Body of pancreas (tissue), 4 donors: ENCODE data around the gene STK26. TPM values are rescaled to one million over a fixed set of nuclear protein-coding genes. Genes with fewer than 3 reads are reported as not detected.

Source experiments
- ATAC-seq: fragments of 150-250 bp; one replicate; pipeline ENCODE4 v1.9.1; 2016
- DNase-seq, 4 donors: peaks; one replicate each; pipeline ENCODE4 v3.0.0-alpha.2; 2019
- H3K27ac ChIP-seq, 4 donors: fragments of 200-600 bp; sonication (generic); 1 replicate in 3 of 4; 2 replicates in 1 of 4; pipeline versions ENCODE4 v1.5.1 to v1.6.1; 2016 to 2019; ENCODE audit warnings: mild to moderate bottlenecking in 1 of 4, mixed read lengths in 1 of 4, moderate library complexity in 1 of 4
- H3K27me3 ChIP-seq, 2 donors: fragments of 200-600 bp; sonication (generic); one replicate each; pipeline ENCODE4 v1.6.0; 2016; ENCODE audit warnings: mild to moderate bottlenecking in 1 of 2
- H3K36me3 ChIP-seq, 2 donors: fragments of 200-600 bp; sonication (generic); replicated peaks in 1 of 2; 2 replicates each; pipeline ENCODE4 v1.5.1; 2016; ENCODE audit warnings: low read depth in 2 of 2; ENCODE audit not compliant: insufficient read depth in 1 of 2
- H3K4me1 ChIP-seq: fragments of 200-600 bp; sonication (generic); one replicate; pipeline ENCODE4 v1.6.0; 2016
- H3K4me3 ChIP-seq, 2 donors: fragments of 200-600 bp; sonication (generic); 1 replicate in 1 of 2; 2 replicates in 1 of 2; pipeline ENCODE4 v1.5.1; 2016 to 2019
- H3K9me3 ChIP-seq, 3 donors: fragments of 200-600 bp; sonication (generic); 1 replicate in 2 of 3; 2 replicates in 1 of 3; pipeline ENCODE4 v1.5.1; 2016
- CTCF ChIP-seq, 7 experiments: fragments of 450-650 bp in 4 of 7; fragments of 200-600 bp in 3 of 7; sonication (generic) in 3 of 7; IDR thresholded peaks; one replicate each; pipeline ENCODE4 v1.5.1; 2016 to 2019; ENCODE audit warnings: antibody characterized with exemption in 7 of 7
- POLR2A ChIP-seq, 3 donors: fragments of 450-650 bp; IDR thresholded peaks; one replicate each; pipeline ENCODE4 v1.6.1; 2016; ENCODE audit warnings: antibody characterized with exemption in 3 of 3, mild to moderate bottlenecking in 2 of 3
- WGBS, 2 donors: methylation state at CpG; one replicate each; pipeline ENCODE4 v1.1.5; 2017; 5-methylcytosine and 5-hydroxymethylcytosine counted together
- intact Hi-C: fragments of 100-400 bp; cut with DNase I; formaldehyde crosslinking; loops from one replicate; pipeline ENCODE4 v1.15.1; 2023
- total RNA-seq, 2 donors: library from RNA; depleted of rRNA; stranded (reverse); fragments of >200 nt; gene quantifications; one replicate each; pipeline ENCODE4 v1.1.0, GENCODE V29; 2016

Gene STK26
- total RNA-seq, 2 donors from 2014 or later, result 4.9 to 5.3 TPM

GRCh38 chrX:132022198-132022966 is 720 bp upstream of the STK26 start:
- H3K27me3 ChIP-seq, result no peaks in the 10 kb centered on the region
- DNase-seq (peak in 1 of 4 donors; percentile 10), ATAC-seq (peak; percentile 22)
- no peaks in the 10 kb centered on the region for H3K36me3 ChIP-seq
- H3K27ac ChIP-seq, result peak overlapping the region in 3 of 4 donors; percentile 30 to 76 (median 76)
- H3K9me3 ChIP-seq, result no peaks in the 10 kb centered on the region
- intact Hi-C loops, result no loop called here
- peak overlapping the region in 1 of 2 donors; percentile 41 for H3K4me3 ChIP-seq
- WGBS, 2 donors, result 3 to 9% methylated on average over 10 to 19 of the region's 24 CpGs
- TF ChIP-seq POLR2A (IDR thresholded peaks at IDR 0.05) (no peak), CTCF (IDR thresholded peaks at IDR 0.05) (peak in 2 of 7 experiments; percentile 8 to 15)
- H3K4me1 ChIP-seq, result peaks cover 7% of the 10 kb centered on the region

GRCh38 chrX:132023896-132024386 is 839 bp downstream of the STK26 start:
- Histone ChIP-seq H3K36me3 (no peaks in the 10 kb centered on the region), H3K9me3 (no peaks in the 10 kb centered on the region), H3K27ac (peak overlapping the region in 3 of 4 donors; percentile 30 to 76 (median 76)), H3K4me3 (peak overlapping the region in 1 of 2 donors; percentile 41), H3K4me1 (peaks cover 7% of the 10 kb centered on the region), H3K27me3 (no peaks in the 10 kb centered on the region)
- DNase-seq, result no peak
- TF ChIP-seq POLR2A (IDR thresholded peaks at IDR 0.05), result no peak
- TF ChIP-seq CTCF (IDR thresholded peaks at IDR 0.05), result no peak
- intact Hi-C loops, result no loop called here
- ATAC-seq, result peak; percentile 19
- 0% methylated on average over 6 to 8 of the region's 16 CpGs for WGBS, 2 donors

- no peak for TF ChIP-seq CTCF (IDR thresholded peaks at IDR 0.05)
- no peak for TF ChIP-seq POLR2A (IDR thresholded peaks at IDR 0.05)
- no peak overlapping the region for H3K4me3 ChIP-seq
- no peaks in the 10 kb centered on the region for H3K27me3 ChIP-seq
- ATAC-seq (no peak), DNase-seq (no peak)
- peaks cover 7% of the 10 kb centered on the region for H3K4me1 ChIP-seq
- no peaks in the 10 kb centered on the region for H3K36me3 ChIP-seq
- H3K9me3 ChIP-seq, result no peaks in the 10 kb centered on the region
- H3K27ac ChIP-seq, result no peak overlapping the region
- 67 to 85% methylated on average over 8 of the region's 8 CpGs for WGBS, 2 donors
- intact Hi-C loops, result no loop called here
Observed at GRCh38 chrX:132025041-132025440, 1.9 kb downstream of the STK26 start.

GRCh38 chrX:132030264-132030663 is 7.2 kb downstream of the STK26 start:
- DNase-seq (no peak), ATAC-seq (no peak)
- Histone ChIP-seq H3K36me3 (no peaks in the 10 kb centered on the region), H3K4me3 (no peak overlapping the region), H3K27ac (no peak overlapping the region), H3K4me1 (no peaks in the 10 kb centered on the region), H3K27me3 (no peaks in the 10 kb centered on the region), H3K9me3 (no peaks in the 10 kb centered on the region)
- intact Hi-C loops, result no loop called here
- TF ChIP-seq CTCF (IDR thresholded peaks at IDR 0.05) (no peak), POLR2A (IDR thresholded peaks at IDR 0.05) (no peak)

GRCh38 chrX:132031867-132032266 is 8.8 kb downstream of the STK26 start:
- Histone ChIP-seq H3K9me3 (no peaks in the 10 kb centered on the region), H3K36me3 (no peaks in the 10 kb centered on the region), H3K27ac (no peak overlapping the region), H3K27me3 (no peaks in the 10 kb centered on the region), H3K4me3 (no peak overlapping the region), H3K4me1 (no peaks in the 10 kb centered on the region)
- DNase-seq (no peak), ATAC-seq (no peak)
- intact Hi-C loops, result no loop called here
- WGBS, 2 donors, result 65 to 80% methylated on average over 3 to 4 of the region's 4 CpGs
- TF ChIP-seq POLR2A (IDR thresholded peaks at IDR 0.05) (no peak), CTCF (IDR thresholded peaks at IDR 0.05) (no peak)
